Measurements from ENCODE around the gene NPDC1. TPM values are rescaled to one million over a fixed set of nuclear protein-coding genes. Genes with fewer than 3 reads are reported as not detected.
A peak's percentile ranks its signal among the peaks of the same experiment; 100 is the strongest.
"Not testable (repeated sequence)": the region's sequence is repeated elsewhere in the genome, so short reads cannot be mapped to it uniquely, and the experiment has no call there.

The NPDC1 gene
- total RNA-seq, 2 experiments from 2014 or later, result 35.5 to 41.4 TPM

DNA sequence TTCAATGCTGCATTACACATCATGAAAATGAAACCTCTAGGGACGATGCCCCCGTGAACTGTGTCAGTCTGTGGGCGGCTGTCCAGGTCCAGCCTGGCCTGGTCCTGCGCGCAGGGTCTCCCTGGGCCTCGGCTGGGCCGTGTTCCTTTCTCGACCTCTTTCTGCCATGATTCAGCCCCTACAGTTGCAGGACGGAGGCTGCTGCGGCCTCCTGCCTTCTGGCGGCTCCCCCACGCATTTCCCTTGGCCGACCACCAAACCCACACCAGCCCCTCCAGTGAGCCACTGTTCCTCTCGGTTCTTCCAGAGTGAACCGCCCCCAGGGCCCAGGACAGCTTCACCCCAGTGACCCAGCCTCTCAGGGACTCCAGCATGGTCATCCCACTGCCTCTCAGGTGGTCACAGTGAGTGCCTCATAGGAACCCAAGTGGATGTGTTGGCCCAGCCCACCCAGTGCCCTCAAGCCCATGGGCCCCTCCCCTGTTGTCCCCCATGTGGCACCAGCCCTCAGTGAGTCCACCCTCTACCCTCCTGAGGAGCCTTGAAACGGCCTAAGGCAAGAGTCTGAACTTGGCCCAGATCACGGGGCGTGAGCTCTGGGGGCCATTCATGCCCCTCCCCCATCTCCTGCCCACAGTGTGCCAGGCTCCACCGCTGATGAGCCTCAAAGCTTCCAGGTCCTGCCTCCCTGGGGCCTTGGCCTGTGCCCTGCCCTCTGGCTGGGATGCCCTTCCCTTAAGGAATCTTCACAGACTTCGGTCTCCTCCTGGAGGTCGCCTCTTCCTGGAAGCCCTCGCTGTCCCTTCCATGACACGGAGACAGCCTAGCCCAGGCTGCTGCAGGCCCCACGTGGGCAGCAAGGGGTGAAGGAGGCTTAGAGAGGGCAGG lies 39.6 kb downstream of the NPDC1 start:
- no peak overlapping the region for H3K27ac Mint-ChIP-seq
- H3K36me3 Mint-ChIP-seq (ENCODE audit: low read depth), result peaks cover 1% of the 10 kb centered on the region
- ChIA-PET CTCF (interaction anchor here (1.0 to 1.2 kb wide), 3 partner anchors 15 to 29 kb away, joined by 3 read pairs; no protein-coding TSS in a partner anchor), POLR2A (no interaction called here)
- no peak overlapping the region for H3K4me3 Mint-ChIP-seq
- no peaks in the 10 kb centered on the region for H3K4me1 Mint-ChIP-seq
- DNase-seq, result no peak
- H3K9me3 Mint-ChIP-seq, result no peaks in the 10 kb centered on the region
- H3K27me3 Mint-ChIP-seq, result no peaks in the 10 kb centered on the region

DNA sequence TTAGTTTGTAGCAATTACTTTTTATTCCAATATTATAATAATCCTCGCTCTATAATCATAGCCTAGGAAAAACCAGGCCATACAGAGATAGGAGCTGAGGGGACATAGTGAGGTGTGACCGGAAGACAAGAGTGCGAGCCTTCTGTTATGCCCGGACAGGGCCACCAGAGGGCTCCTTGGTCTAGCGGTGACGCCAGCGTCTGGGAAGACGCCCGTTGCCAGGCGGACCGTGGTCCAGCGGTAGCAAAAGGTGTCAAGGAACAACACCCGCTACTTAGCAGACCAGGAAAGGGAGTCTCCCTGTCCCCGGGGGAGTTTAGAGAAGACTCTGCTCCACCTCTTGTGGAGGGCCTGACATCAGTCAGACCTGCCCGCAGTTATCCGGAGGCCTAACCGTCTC lies 41.7 kb downstream of the NPDC1 start:
- POLR2A ChIA-PET; H3K27ac Mint-ChIP-seq; H3K9me3 Mint-ChIP-seq; H3K36me3 Mint-ChIP-seq (ENCODE audit: low read depth); H3K4me3 Mint-ChIP-seq; DNase-seq; H3K27me3 Mint-ChIP-seq: not testable (repeated sequence)
- H3K4me1 Mint-ChIP-seq, result peaks cover 14% of the 10 kb centered on the region
- CTCF ChIA-PET, result interaction anchor here (1.5 to 1.9 kb wide), 2 partner anchors 10 to 31 kb away, joined by 3 to 8 read pairs; no protein-coding TSS in a partner anchor

GRCh38 chr9:137002646-137003041 lies 43.3 kb downstream of the NPDC1 start:
- no peak for DNase-seq
- Mint-ChIP-seq H3K27me3 (peaks cover 5% of the 10 kb centered on the region), H3K4me3 (no peak overlapping the region)

DNA sequence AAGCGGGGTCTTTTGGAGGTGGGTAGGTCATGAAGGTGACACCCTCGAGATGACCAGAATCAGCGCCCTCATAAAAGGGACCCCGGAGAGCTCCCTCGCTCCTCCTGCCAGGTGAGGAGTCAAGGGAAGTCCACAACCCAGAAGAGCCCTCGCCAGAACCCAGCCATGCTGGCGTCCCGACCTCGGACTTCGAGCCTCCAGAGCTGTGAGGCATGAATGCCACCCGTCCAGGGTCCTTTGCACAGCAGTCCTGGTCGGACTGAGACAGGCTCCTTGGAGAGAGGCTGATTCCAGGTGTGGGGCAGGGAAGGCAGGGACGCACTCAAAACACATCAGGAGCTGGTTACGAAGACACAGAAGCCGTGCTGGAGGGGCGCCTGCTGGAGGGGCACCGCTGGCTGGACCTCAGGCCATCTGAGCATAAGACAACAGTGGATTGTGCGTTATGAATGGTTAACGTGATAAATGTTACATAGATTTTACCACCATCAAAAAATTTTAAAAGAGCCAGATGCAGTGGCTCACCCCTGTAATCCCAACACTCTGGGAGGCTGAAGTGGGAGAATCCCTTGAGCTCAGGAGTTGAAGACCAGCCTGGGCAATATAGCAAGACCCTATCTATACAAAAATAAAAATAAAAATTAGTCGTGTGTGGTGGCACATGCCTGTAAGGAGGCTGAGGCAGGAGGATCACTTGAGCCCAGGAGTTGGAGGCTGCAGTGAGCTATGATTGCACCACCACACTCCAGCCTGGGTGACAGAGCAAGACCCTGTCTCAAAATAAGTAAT lies 43.9 kb downstream of the NPDC1 start:
- H3K4me3 Mint-ChIP-seq, result no peak overlapping the region
- H3K27ac Mint-ChIP-seq, result no peak overlapping the region
- peaks cover 33% of the 10 kb centered on the region for H3K4me1 Mint-ChIP-seq
- peaks cover 6% of the 10 kb centered on the region for H3K27me3 Mint-ChIP-seq
- no peaks in the 10 kb centered on the region for H3K9me3 Mint-ChIP-seq
- CTCF ChIA-PET, result interaction anchor here (1.0 to 1.6 kb wide), 2 partner anchors 27 to 66 kb away, joined by 3 to 5 read pairs; no protein-coding TSS in a partner anchor
- no peak for DNase-seq
- POLR2A ChIA-PET, result no interaction called here
- H3K36me3 Mint-ChIP-seq (ENCODE audit: low read depth), result no peaks in the 10 kb centered on the region

More at GRCh38 chr9:137002646-137003041, 43.3 kb downstream of the NPDC1 start:
- H3K27ac Mint-ChIP-seq, result no peak overlapping the region
- peaks cover 27% of the 10 kb centered on the region for H3K4me1 Mint-ChIP-seq
- CTCF ChIA-PET, result interaction anchor here (1.6 to 1.9 kb wide), 2 partner anchors 27 to 32 kb away, joined by 5 to 8 read pairs; no protein-coding TSS in a partner anchor
- H3K36me3 Mint-ChIP-seq (ENCODE audit: low read depth), result no peaks in the 10 kb centered on the region
- POLR2A ChIA-PET, result no interaction called here
- H3K9me3 Mint-ChIP-seq, result no peaks in the 10 kb centered on the region

GRCh38 chr9:137000177-137000930 lies 45.6 kb downstream of the NPDC1 start:
- POLR2A ChIA-PET, result no interaction called here
- peaks cover 42% of the 10 kb centered on the region for H3K4me1 Mint-ChIP-seq
- DNase-seq, result peak; percentile 49

DNA sequence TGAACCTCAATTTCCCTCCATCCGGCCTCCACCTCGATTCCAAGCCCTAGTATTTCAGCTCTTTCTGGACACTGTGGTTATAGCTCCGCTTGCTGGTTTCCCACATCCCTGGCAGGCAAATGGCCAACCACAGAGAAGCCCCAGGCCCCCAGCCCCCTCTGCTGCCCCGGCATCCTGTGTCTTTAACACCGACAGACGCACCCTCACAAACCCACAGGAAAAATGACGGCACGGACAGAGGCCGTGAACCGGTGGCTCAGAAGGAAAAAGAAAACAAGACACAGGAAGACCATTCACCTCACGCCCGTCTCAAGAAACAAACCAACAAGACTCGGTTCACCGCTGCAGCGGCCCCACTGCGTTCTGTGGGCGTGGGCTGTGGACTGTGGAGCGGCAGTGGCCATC lies 48.1 kb downstream of the NPDC1 start:
- peaks cover 7% of the 10 kb centered on the region for H3K36me3 Mint-ChIP-seq (ENCODE audit: low read depth)
- peaks cover 6% of the 10 kb centered on the region for H3K27me3 Mint-ChIP-seq
- DNase-seq, result peak; percentile 43
- H3K4me3 Mint-ChIP-seq, result peak overlapping the region; percentile 43
- H3K4me1 Mint-ChIP-seq, result peaks cover 51% of the 10 kb centered on the region
- POLR2A ChIA-PET, result no interaction called here
- CTCF ChIA-PET, result interaction anchor here (1.2 to 2.6 kb wide), 2 partner anchors 31 to 156 kb away, joined by 3 to 15 read pairs; partner anchors contain the start of gene AJM1
- H3K27ac Mint-ChIP-seq, result peak overlapping the region; percentile 89
- no peaks in the 10 kb centered on the region for H3K9me3 Mint-ChIP-seq

More at GRCh38 chr9:137000177-137000930, 45.6 kb downstream of the NPDC1 start:
- Mint-ChIP-seq H3K27ac (peak overlapping the region; percentile 75), H3K4me3 (peak overlapping the region; percentile 25), H3K36me3 (ENCODE audit: low read depth) (no peaks in the 10 kb centered on the region), H3K9me3 (no peaks in the 10 kb centered on the region), H3K27me3 (peaks cover 6% of the 10 kb centered on the region)
- CTCF ChIA-PET, result interaction anchor here (0.6 to 1.9 kb wide), 8 partner anchors 8 to 35 kb away, joined by 3 to 10 read pairs (median 4); no protein-coding TSS in a partner anchor

DNA sequence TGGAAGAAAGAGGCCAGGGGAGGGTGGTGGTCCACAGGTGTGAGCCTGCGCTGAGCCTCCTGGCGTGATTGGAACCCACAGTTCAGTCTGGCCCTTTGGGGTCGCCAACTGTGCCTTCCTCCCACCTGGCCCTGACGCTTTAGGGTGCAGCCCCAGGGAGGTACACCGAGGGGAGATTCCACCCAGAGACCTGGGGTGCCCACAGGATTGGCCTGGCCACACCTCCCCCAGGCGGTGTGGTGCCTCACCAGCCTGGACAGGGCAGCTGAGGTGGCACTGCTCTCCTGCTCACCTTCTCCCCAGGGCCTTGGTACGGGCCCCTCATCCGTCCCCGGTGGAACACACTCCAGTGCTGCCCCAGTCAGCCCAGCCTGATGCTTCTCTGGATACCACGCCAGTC lies 48.6 kb downstream of the NPDC1 start:
- POLR2A ChIA-PET, result no interaction called here

DNA sequence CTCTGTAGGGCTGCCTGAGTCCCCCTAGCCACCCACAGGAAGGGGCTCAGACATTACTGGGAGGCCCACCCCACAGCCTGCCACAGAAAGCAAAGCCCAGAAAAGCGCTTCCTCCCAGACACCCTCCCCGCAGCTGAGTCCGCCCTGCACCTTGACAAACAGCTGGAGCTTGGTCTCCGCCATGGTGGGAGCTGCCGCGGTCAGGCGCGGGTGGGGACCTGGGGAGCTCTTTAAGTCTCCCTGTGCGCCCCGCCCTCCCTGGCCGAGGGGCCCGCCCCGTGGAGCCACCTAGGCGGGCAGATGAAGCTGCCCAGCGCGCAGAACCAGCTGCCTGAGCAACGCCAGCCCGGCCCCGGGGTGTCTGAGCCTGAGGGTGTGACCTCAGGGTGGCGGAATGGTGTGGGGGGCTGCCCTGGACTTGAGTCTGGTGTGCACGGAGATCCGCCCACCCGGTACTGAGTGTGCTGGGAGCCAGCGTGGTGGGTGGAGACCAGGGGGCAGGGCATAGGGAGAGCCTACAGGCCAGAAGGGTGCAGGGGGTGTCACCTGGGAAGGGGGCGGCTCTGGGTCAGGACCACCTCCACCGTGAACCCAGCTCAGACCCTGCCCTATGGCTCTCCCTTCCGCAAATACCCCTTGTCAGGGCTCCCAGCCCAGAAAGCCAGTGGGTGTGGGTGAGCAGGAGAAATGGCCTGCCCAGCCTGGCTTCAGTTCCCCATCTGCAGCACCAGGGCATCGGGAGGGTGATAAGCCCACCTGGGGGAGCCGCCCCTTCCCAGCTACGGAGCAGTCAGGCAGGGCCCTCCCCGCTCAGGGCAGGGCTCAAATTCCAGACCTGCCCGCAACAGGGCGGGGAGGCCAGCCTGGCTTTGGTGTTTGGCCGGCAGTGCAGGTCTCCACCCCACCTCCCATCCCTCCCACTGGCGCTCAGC lies 49.4 kb downstream of the NPDC1 start, which contains the start of gene CLIC3:
Gene CLIC3 (minus strand): TSS at position 208 of the 932 bp plus-strand sequence. CDS start 25 bp downstream, at position 183.
- H3K27me3 Mint-ChIP-seq, result peaks cover 6% of the 10 kb centered on the region
- peak within 1 kb of the TSS; percentile 59 for H3K4me3 Mint-ChIP-seq
- DNase-seq, result peak; percentile 60
- POLR2A ChIA-PET, result no interaction called here
- H3K36me3 Mint-ChIP-seq (ENCODE audit: low read depth), result peaks cover 7% of the 10 kb centered on the region
- H3K9me3 Mint-ChIP-seq, result no peaks in the 10 kb centered on the region
- CTCF ChIA-PET, result interaction anchor here (0.5 to 2.6 kb wide), 7 partner anchors 19 to 174 kb away, joined by 3 to 15 read pairs (median 5); partner anchors contain the start of gene AJM1
- H3K4me1 Mint-ChIP-seq, result peaks cover 52% of the 10 kb centered on the region
- H3K27ac Mint-ChIP-seq, result peak within 1 kb of the TSS; percentile 89

More for the DNA sequence above, 48.6 kb downstream of the NPDC1 start:
- Mint-ChIP-seq H3K36me3 (ENCODE audit: low read depth) (peaks cover 7% of the 10 kb centered on the region), H3K9me3 (no peaks in the 10 kb centered on the region), H3K27ac (peak overlapping the region; percentile 89), H3K4me1 (peaks cover 51% of the 10 kb centered on the region), H3K27me3 (peaks cover 6% of the 10 kb centered on the region), H3K4me3 (peak overlapping the region; percentile 43)
- no peak for DNase-seq
- CTCF ChIA-PET, result interaction anchor here (1.2 to 2.6 kb wide), 2 partner anchors 32 to 155 kb away, joined by 3 to 15 read pairs; partner anchors contain the start of gene AJM1

GRCh38 chr9:136995772-136996311 lies 50.1 kb downstream of the NPDC1 start:
- ChIA-PET CTCF (interaction anchor here (0.5 to 2.6 kb wide), 6 partner anchors 18 to 173 kb away, joined by 3 to 15 read pairs (median 6); partner anchors contain the start of gene AJM1), POLR2A (no interaction called here)
- DNase-seq, result no peak
- Mint-ChIP-seq H3K4me3 (peak overlapping the region; percentile 59), H3K36me3 (ENCODE audit: low read depth) (peaks cover 7% of the 10 kb centered on the region), H3K9me3 (no peaks in the 10 kb centered on the region), H3K27ac (peak overlapping the region; percentile 81), H3K27me3 (peaks cover 6% of the 10 kb centered on the region), H3K4me1 (peaks cover 55% of the 10 kb centered on the region)

- peaks cover 4% of the 10 kb centered on the region for H3K27me3 Mint-ChIP-seq
- H3K4me1 Mint-ChIP-seq, result peaks cover 50% of the 10 kb centered on the region
- POLR2A ChIA-PET, result no interaction called here
- no peak for DNase-seq
- peaks cover 7% of the 10 kb centered on the region for H3K36me3 Mint-ChIP-seq (ENCODE audit: low read depth)
- CTCF ChIA-PET, result interaction anchor here (1.2 to 2.4 kb wide), 2 partner anchors 34 to 40 kb away, joined by 10 to 11 read pairs; partner anchors contain the start of gene ABCA2
- H3K27ac Mint-ChIP-seq, result no peak overlapping the region
- H3K4me3 Mint-ChIP-seq, result no peak overlapping the region
- no peaks in the 10 kb centered on the region for H3K9me3 Mint-ChIP-seq
Measured at GRCh38 chr9:136995362-136995761, 50.6 kb downstream of the NPDC1 start.

DNA sequence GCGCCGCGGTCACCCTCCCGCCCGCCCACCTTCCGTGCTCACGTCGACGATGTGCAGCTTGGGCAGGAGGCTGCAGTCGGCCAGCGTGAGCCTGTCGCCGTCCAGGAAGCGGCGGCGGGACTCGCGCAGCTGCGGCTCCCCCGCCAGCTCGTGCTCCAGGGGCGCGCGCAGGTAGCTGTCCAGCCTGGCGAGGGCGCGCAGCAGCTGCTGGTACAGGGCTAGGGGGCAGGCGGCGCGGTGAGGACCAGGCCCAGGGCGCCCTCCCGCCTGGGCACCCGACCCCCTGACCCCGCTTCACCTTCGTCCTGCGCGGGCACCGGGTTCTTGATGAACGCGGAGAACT lies 51.1 kb downstream of the NPDC1 start:
- H3K36me3 Mint-ChIP-seq (ENCODE audit: low read depth), result peaks cover 7% of the 10 kb centered on the region
- POLR2A ChIA-PET, result no interaction called here
- peaks cover 7% of the 10 kb centered on the region for H3K27me3 Mint-ChIP-seq
- H3K9me3 Mint-ChIP-seq, result no peaks in the 10 kb centered on the region
- H3K27ac Mint-ChIP-seq, result no peak overlapping the region
- CTCF ChIA-PET, result interaction anchor here (1.2 to 2.4 kb wide), 3 partner anchors 9 to 34 kb away, joined by 3 to 11 read pairs (median 3); partner anchors contain the start of gene ABCA2
- peaks cover 45% of the 10 kb centered on the region for H3K4me1 Mint-ChIP-seq
- DNase-seq, result no peak
- H3K4me3 Mint-ChIP-seq, result no peak overlapping the region

Measured in activated CD4-positive, alpha-beta T cell treated with anti-CD3 and anti-CD28 coated beads, Interleukin-2, amount 10 ng/mL, durations not matched to agents 7 days and 5 days (primary cell).